Parathyroid adenoma (tissue), 2 donors: ENCODE results near the gene SLC7A14.

Source experiments
- H2AFZ ChIP-seq: fragments of 300-600 bp; sonication (generic); one replicate; pipeline ENCODE4 v1.7.0; 2017; ENCODE audit warnings: antibody characterized with exemption, mild to moderate bottlenecking
- H3K27ac ChIP-seq: fragments of 300-600 bp; sonication (generic); one replicate; pipeline ENCODE4 v1.7.0; 2017
- H3K27me3 ChIP-seq: fragments of 300-600 bp; sonication (generic); one replicate; pipeline ENCODE4 v1.7.0; 2017; ENCODE audit warnings: low read length; ENCODE audit not compliant: control insufficient read depth, insufficient read depth
- H3K36me3 ChIP-seq: fragments of 300-600 bp; sonication (generic); one replicate; pipeline ENCODE4 v1.7.0; 2017; ENCODE audit warnings: low read length; ENCODE audit not compliant: control insufficient read depth, insufficient read depth
- H3K4me1 ChIP-seq: fragments of 300-600 bp; sonication (generic); one replicate; pipeline ENCODE4 v1.7.0; 2017; ENCODE audit warnings: control low read depth
- H3K4me2 ChIP-seq: fragments of 300-600 bp; sonication (generic); one replicate; pipeline ENCODE4 v1.7.0; 2017; ENCODE audit warnings: low read length
- H3K4me3 ChIP-seq: fragments of 300-600 bp; sonication (generic); one replicate; pipeline ENCODE4 v1.7.0; 2017; ENCODE audit warnings: low read depth, low read length
- H3K79me2 ChIP-seq: fragments of 300-600 bp; sonication (generic); one replicate; pipeline ENCODE4 v1.7.0; 2017; ENCODE audit warnings: control low read depth
- H3K9ac ChIP-seq: fragments of 300-600 bp; sonication (generic); one replicate; pipeline ENCODE4 v1.7.0; 2017; ENCODE audit warnings: mild to moderate bottlenecking
- H3K9me3 ChIP-seq: fragments of 300-600 bp; sonication (generic); one replicate; pipeline ENCODE4 v1.7.0; 2017; ENCODE audit warnings: low read length; ENCODE audit not compliant: control insufficient read depth
- CTCF ChIP-seq: fragments of 300-600 bp; sonication (generic); IDR thresholded peaks from one replicate; pipeline ENCODE4 v1.7.0; 2017; ENCODE audit warnings: antibody characterized with exemption, mild to moderate bottlenecking
- donor health status: primary hyperparathyroidism.

The SLC7A14 gene

GRCh38 chr3:170614214-170614966, 28.5 kb upstream of the SLC7A14 start:
- no peak overlapping the region for H3K27ac ChIP-seq
- no peaks in the 10 kb centered on the region for H3K9me3 ChIP-seq

GRCh38 chr3:170611751-170612150, 25.9 kb upstream of the SLC7A14 start:
- no peaks in the 10 kb centered on the region for H3K9me3 ChIP-seq
- TF ChIP-seq CTCF: no peak
- no peak overlapping the region for H3K9ac ChIP-seq
- H3K4me2 ChIP-seq: no peak overlapping the region
- H3K79me2 ChIP-seq: no peaks in the 10 kb centered on the region
- no peaks in the 10 kb centered on the region for H3K36me3 ChIP-seq
- no peaks in the 10 kb centered on the region for H3K27me3 ChIP-seq
- H3K4me1 ChIP-seq: no peaks in the 10 kb centered on the region
- H2AFZ ChIP-seq: no peak overlapping the region
- no peak overlapping the region for H3K27ac ChIP-seq
- H3K4me3 ChIP-seq: no peak overlapping the region

More at GRCh38 chr3:170614214-170614966, 28.5 kb upstream of the SLC7A14 start:
- no peaks in the 10 kb centered on the region for H3K79me2 ChIP-seq
- TF ChIP-seq CTCF: no peak
- H3K27me3 ChIP-seq: no peaks in the 10 kb centered on the region
- no peak overlapping the region for H2AFZ ChIP-seq
- no peak overlapping the region for H3K9ac ChIP-seq
- H3K36me3 ChIP-seq: no peaks in the 10 kb centered on the region
- no peaks in the 10 kb centered on the region for H3K4me1 ChIP-seq
- no peak overlapping the region for H3K4me3 ChIP-seq
- no peak overlapping the region for H3K4me2 ChIP-seq

GRCh38 chr3:170610321-170610884, 24.5 kb upstream of the SLC7A14 start:
- H3K4me1 ChIP-seq: no peaks in the 10 kb centered on the region
- no peak overlapping the region for H2AFZ ChIP-seq
- H3K36me3 ChIP-seq: no peaks in the 10 kb centered on the region
- TF ChIP-seq CTCF: no peak
- H3K9ac ChIP-seq: no peak overlapping the region
- no peaks in the 10 kb centered on the region for H3K79me2 ChIP-seq
- no peak overlapping the region for H3K4me3 ChIP-seq
- no peak overlapping the region for H3K4me2 ChIP-seq
- no peak overlapping the region for H3K27ac ChIP-seq
- no peaks in the 10 kb centered on the region for H3K9me3 ChIP-seq
- H3K27me3 ChIP-seq: no peaks in the 10 kb centered on the region

GRCh38 chr3:170608475-170608874, 22.6 kb upstream of the SLC7A14 start:
- Histone ChIP-seq H3K4me1 (no peaks in the 10 kb centered on the region), H3K4me2 (no peak overlapping the region), H2AFZ (no peak overlapping the region), H3K27ac (no peak overlapping the region), H3K9me3 (no peaks in the 10 kb centered on the region), H3K36me3 (no peaks in the 10 kb centered on the region), H3K27me3 (no peaks in the 10 kb centered on the region), H3K9ac (no peak overlapping the region), H3K79me2 (no peaks in the 10 kb centered on the region), H3K4me3 (no peak overlapping the region)
- no peak for TF ChIP-seq CTCF

GRCh38 chr3:170606675-170607074, 20.8 kb upstream of the SLC7A14 start:
- Histone ChIP-seq H3K4me2 (no peak overlapping the region), H3K4me1 (no peaks in the 10 kb centered on the region), H3K27ac (no peak overlapping the region), H2AFZ (no peak overlapping the region), H3K79me2 (no peaks in the 10 kb centered on the region), H3K4me3 (no peak overlapping the region), H3K9ac (no peak overlapping the region), H3K27me3 (no peaks in the 10 kb centered on the region), H3K36me3 (no peaks in the 10 kb centered on the region), H3K9me3 (no peaks in the 10 kb centered on the region)
- no peak for TF ChIP-seq CTCF
